GM12878 (cell line): ENCODE measurements around the gene SLC1A2.

ENCODE experiments used
- CBX5 ChIP-seq: sonication (generic); IDR thresholded peaks from 2 replicates; pipeline ENCODE4 v1.6.1; 2016; ENCODE audit warnings: low read depth, moderate library complexity, mild to moderate bottlenecking, inconsistent platforms
- EP300 ChIP-seq, 2 experiments: fragments of 150-350 bp in 1 of 2; IDR thresholded peaks; 2 replicates each; pipeline ENCODE4 v1.6.1; 2011 to 2012; ENCODE audit warnings: low read depth in 2 of 2, low read length in 2 of 2, borderline replicate concordance in 1 of 2, improper control_type of control experiment in 1 of 2, inconsistent platforms in 1 of 2; ENCODE audit not compliant: control insufficient read depth in 1 of 2
- NR2C2 ChIP-seq: IDR thresholded peaks from 2 replicates; pipeline ENCODE4 v1.6.1; 2011; ENCODE audit warnings: borderline replicate concordance, low read depth; ENCODE audit not compliant: control insufficient read depth, insufficient read length
- POLR2AphosphoS5 ChIP-seq: IDR thresholded peaks from 2 replicates; pipeline ENCODE4 v1.6.1; 2011; ENCODE audit warnings: mild to moderate bottlenecking, low read length, inconsistent platforms
- SRF ChIP-seq, 2 experiments: IDR thresholded peaks; 2 replicates each; pipeline ENCODE4 v1.6.1; 2011; ENCODE audit warnings: low read depth in 2 of 2, low read length in 2 of 2, mild to moderate bottlenecking in 1 of 2, moderate library complexity in 1 of 2
- STAT3 ChIP-seq: IDR thresholded peaks from 2 replicates; pipeline ENCODE4 v1.6.1; 2011; ENCODE audit warnings: low read depth, low read length, improper control_type of control experiment
- TAF1 ChIP-seq: IDR thresholded peaks from 2 replicates; pipeline ENCODE4 v1.6.1; 2011; ENCODE audit warnings: mild to moderate bottlenecking, low read depth, low read length, borderline replicate concordance
- ZNF207 ChIP-seq: fragments of 450-650 bp; IDR thresholded peaks from 2 replicates; pipeline ENCODE4 v1.6.1; 2014; ENCODE audit warnings: antibody characterized with exemption, mild to moderate bottlenecking, borderline replicate concordance
- TF ChIP-seq, protein P1 (sequence below), 3 experiments: IDR thresholded peaks in 2 of 3; conservative IDR thresholded peaks in 1 of 3; 2 replicates each; pipeline ENCODE4 v1.5.1; 2011; ENCODE audit warnings: low read depth in 3 of 3, low read length in 3 of 3, mild to moderate bottlenecking in 3 of 3, control low read depth in 2 of 3, moderate library complexity in 2 of 3, inconsistent platforms in 1 of 3, mixed read lengths in 1 of 3; ENCODE audit not compliant: control insufficient read depth in 2 of 3, insufficient read depth in 1 of 3; ENCODE audit errors: extremely low read depth in 1 of 3
- TF ChIP-seq, protein P2 (sequence below): fragments of 450-650 bp; IDR thresholded peaks from 2 replicates; pipeline ENCODE4 v1.6.1; 2017; ENCODE audit warnings: mild to moderate bottlenecking
- TF ChIP-seq, protein P3 (sequence below): IDR thresholded peaks from 2 replicates; pipeline ENCODE4 v1.6.1; 2012; ENCODE audit warnings: low read depth, low read length, improper control_type of control experiment

DNA sequence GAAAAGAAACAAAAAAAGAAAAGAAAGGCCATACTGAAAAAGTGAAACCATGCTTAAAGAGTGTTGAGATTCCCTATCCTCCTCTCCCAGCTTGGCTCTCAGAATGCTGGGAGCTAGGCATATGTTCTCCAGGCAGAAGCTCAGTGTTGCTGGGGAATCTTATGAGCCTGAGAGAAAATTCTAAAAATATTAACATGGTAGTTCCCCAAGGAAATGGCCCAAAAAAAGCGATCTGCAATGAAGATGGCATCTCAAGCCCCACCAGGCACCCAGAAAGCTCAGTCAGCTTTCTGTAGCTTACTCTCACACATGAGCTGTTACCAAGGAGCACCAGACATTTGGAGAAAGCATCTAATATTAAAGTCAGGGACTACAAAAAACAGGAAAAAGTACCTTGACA, 185.8 kb downstream of the SLC1A2 start:
- TF ChIP-seq, protein P1, sequence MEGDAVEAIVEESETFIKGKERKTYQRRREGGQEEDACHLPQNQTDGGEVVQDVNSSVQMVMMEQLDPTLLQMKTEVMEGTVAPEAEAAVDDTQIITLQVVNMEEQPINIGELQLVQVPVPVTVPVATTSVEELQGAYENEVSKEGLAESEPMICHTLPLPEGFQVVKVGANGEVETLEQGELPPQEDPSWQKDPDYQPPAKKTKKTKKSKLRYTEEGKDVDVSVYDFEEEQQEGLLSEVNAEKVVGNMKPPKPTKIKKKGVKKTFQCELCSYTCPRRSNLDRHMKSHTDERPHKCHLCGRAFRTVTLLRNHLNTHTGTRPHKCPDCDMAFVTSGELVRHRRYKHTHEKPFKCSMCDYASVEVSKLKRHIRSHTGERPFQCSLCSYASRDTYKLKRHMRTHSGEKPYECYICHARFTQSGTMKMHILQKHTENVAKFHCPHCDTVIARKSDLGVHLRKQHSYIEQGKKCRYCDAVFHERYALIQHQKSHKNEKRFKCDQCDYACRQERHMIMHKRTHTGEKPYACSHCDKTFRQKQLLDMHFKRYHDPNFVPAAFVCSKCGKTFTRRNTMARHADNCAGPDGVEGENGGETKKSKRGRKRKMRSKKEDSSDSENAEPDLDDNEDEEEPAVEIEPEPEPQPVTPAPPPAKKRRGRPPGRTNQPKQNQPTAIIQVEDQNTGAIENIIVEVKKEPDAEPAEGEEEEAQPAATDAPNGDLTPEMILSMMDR (IDR thresholded peaks at IDR 0.05 in 2 of 3, conservative IDR thresholded peaks at IDR 0.05 in 1 of 3; ENCODE audit: control insufficient read depth in 2 of 3, extremely low read depth in 1 of 3, insufficient read depth in 1 of 3, low read depth in 3 of 3, low read length in 3 of 3) = no peak
- TF ChIP-seq, protein P2, sequence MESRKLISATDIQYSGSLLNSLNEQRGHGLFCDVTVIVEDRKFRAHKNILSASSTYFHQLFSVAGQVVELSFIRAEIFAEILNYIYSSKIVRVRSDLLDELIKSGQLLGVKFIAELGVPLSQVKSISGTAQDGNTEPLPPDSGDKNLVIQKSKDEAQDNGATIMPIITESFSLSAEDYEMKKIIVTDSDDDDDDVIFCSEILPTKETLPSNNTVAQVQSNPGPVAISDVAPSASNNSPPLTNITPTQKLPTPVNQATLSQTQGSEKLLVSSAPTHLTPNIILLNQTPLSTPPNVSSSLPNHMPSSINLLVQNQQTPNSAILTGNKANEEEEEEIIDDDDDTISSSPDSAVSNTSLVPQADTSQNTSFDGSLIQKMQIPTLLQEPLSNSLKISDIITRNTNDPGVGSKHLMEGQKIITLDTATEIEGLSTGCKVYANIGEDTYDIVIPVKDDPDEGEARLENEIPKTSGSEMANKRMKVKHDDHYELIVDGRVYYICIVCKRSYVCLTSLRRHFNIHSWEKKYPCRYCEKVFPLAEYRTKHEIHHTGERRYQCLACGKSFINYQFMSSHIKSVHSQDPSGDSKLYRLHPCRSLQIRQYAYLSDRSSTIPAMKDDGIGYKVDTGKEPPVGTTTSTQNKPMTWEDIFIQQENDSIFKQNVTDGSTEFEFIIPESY = no peak
- TF ChIP-seq TAF1 = no peak
- no peak for TF ChIP-seq EP300 (IDR thresholded peaks at IDR 0.05; ENCODE audit: borderline replicate concordance in 1 of 2, control insufficient read depth in 1 of 2, low read depth in 2 of 2, low read length in 2 of 2)
- no peak for TF ChIP-seq SRF (IDR thresholded peaks at IDR 0.05; ENCODE audit: low read depth in 2 of 2, low read length in 2 of 2)
- no peak for TF ChIP-seq CBX5
- no peak for TF ChIP-seq STAT3
- TF ChIP-seq ZNF207 = no peak
- TF ChIP-seq POLR2AphosphoS5 = no peak
- TF ChIP-seq, protein P3, sequence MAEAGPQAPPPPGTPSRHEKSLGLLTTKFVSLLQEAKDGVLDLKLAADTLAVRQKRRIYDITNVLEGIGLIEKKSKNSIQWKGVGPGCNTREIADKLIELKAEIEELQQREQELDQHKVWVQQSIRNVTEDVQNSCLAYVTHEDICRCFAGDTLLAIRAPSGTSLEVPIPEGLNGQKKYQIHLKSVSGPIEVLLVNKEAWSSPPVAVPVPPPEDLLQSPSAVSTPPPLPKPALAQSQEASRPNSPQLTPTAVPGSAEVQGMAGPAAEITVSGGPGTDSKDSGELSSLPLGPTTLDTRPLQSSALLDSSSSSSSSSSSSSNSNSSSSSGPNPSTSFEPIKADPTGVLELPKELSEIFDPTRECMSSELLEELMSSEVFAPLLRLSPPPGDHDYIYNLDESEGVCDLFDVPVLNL = no peak
- TF ChIP-seq NR2C2 = no peak
